Measurements from ENCODE around the gene FGFR3.

FGFR3 gene

GRCh38 chr4:1796486-1797204 lies 3.6 kb downstream of the FGFR3 start:
- no peak for TF ChIP-seq CTCF (conservative IDR thresholded peaks at IDR 0.05)
- peak overlapping the region; percentile 82; the same call in 1 of the 2 replicates for H3K27ac ChIP-seq

GRCh38 chr4:1797298-1797860 lies 4.3 kb downstream of the FGFR3 start:
- H3K27ac ChIP-seq, result no peak overlapping the region
- TF ChIP-seq CTCF (conservative IDR thresholded peaks at IDR 0.05), result no peak

GRCh38 chr4:1797861-1798579 lies 4.9 kb downstream of the FGFR3 start:
- H3K27ac ChIP-seq, result no peak overlapping the region
- TF ChIP-seq CTCF (conservative IDR thresholded peaks at IDR 0.05), result no peak

- TF ChIP-seq CTCF (conservative IDR thresholded peaks at IDR 0.05), result no peak
- no peak overlapping the region for H3K27ac ChIP-seq
These were observed 5.7 kb downstream of the FGFR3 start for GRCh38 chr4:1798580-1799386.

- no peak for TF ChIP-seq CTCF (conservative IDR thresholded peaks at IDR 0.05)
- H3K27ac ChIP-seq, result no peak overlapping the region
These were observed 6.6 kb downstream of the FGFR3 start for GRCh38 chr4:1799387-1800375.

- TF ChIP-seq CTCF (conservative IDR thresholded peaks at IDR 0.05), result no peak
- H3K27ac ChIP-seq, result no peak overlapping the region
These were observed 7.7 kb downstream of the FGFR3 start for GRCh38 chr4:1800805-1801204.

All from VCaP (cell line).